NCI-H1417 treated with DMSO at 0.1 percent for 48 hours (cell line): ENCODE results near the gene GNG13.
"Not testable (repeated sequence)": the region's sequence is repeated elsewhere in the genome, so short reads cannot be mapped to it uniquely, and the experiment has no call there.

ENCODE experiments used
- DNase-seq: peaks from one replicate; lab custom pipeline; 2025; lab: John Stamatoyannopoulos, UW

The GNG13 gene

GRCh38 chr16:761625-762513 is 38.7 kb downstream of the GNG13 start:
- no peak for DNase-seq

- no peak for DNase-seq
Observed at GRCh38 chr16:760545-761343, 39.8 kb downstream of the GNG13 start, which contains the start of gene MSLN. MSLN (plus strand) TSS chr16:760734; CDS start chr16:762681, 1,947 bp downstream.

GRCh38 chr16:760065-760464 is 40.5 kb downstream of the GNG13 start:
- DNase-seq: no peak

GRCh38 chr16:759110-759910 is 41.2 kb downstream of the GNG13 start:
- DNase-seq: no peak

GRCh38 chr16:756428-756827 is 44.1 kb downstream of the GNG13 start:
- no peak for DNase-seq

- DNase-seq: no peak
Observed at GRCh38 chr16:754656-755055, 45.9 kb downstream of the GNG13 start.

- DNase-seq: not testable (repeated sequence)
Observed at GRCh38 chr16:754121-754607, 46.4 kb downstream of the GNG13 start.

- DNase-seq: no peak
Observed at GRCh38 chr16:752007-752312, 48.6 kb downstream of the GNG13 start.

GRCh38 chr16:751152-752006 is 49.2 kb downstream of the GNG13 start:
- DNase-seq: no peak

- DNase-seq: no peak
Observed at GRCh38 chr16:750485-750884, 50.0 kb downstream of the GNG13 start.

- DNase-seq: no peak
Observed at GRCh38 chr16:749010-749409, 51.5 kb downstream of the GNG13 start.
